PC-3 (cell line): ENCODE measurements around the gene CTNNA3. TPM values are rescaled to one million over a fixed set of nuclear protein-coding genes. Genes with fewer than 3 reads are reported as not detected.

Experiments
- ATAC-seq: fragments of 200-7000 bp; cut with Tn5 transposase; 2 replicates; pipeline ENCODE4 v1.9.1; 2020; ENCODE audit warnings: mild to moderate bottlenecking, moderate library complexity
- BruUV-seq: library from RNA; stranded (reverse); fragments of 400-500 nt; replicated peaks from 2 replicates; lab custom pipeline; 2021; lab: Mats Ljungman, UMichigan
- CTCF ChIA-PET: fragments of 300-600 bp; sonication (Branson Sonifier 250); formaldehyde crosslinking; loops from one replicate; lab custom pipeline; 2022; ENCODE audit warnings: antibody characterized with exemption; lab: Charles Lee
- POLR2A ChIA-PET: fragments of 300-600 bp; sonication (Branson Sonifier 250); formaldehyde crosslinking; loops from one replicate; lab custom pipeline; 2022; ENCODE audit warnings: antibody characterized with exemption; ENCODE audit not compliant: unreplicated experiment; lab: Charles Lee
- DNase-seq: peaks from one replicate; pipeline ENCODE4 v3.0.0-alpha.2; 2015
- H2AFZ ChIP-seq: fragments of 300-600 bp; sonication (generic); 2 replicates; pipeline ENCODE4 v1.6.0; 2016; ENCODE audit warnings: antibody characterized with exemption, low read length
- H3F3A ChIP-seq: fragments of 300-600 bp; sonication (generic); one replicate; pipeline ENCODE4 v1.6.0; 2017; ENCODE audit warnings: antibody characterized with exemption, low read length, control low read depth, mild to moderate bottlenecking; ENCODE audit not compliant: unreplicated experiment
- H3K27ac ChIP-seq: fragments of 300-600 bp; sonication (generic); 2 replicates; pipeline ENCODE4 v1.5.1; 2016; ENCODE audit warnings: mild to moderate bottlenecking, low read length
- H3K27me3 ChIP-seq: fragments of 300-600 bp; sonication (generic); 2 replicates; pipeline ENCODE4 v1.6.1; 2016; ENCODE audit warnings: low read length, mixed read lengths
- H3K36me3 ChIP-seq: fragments of 300-600 bp; sonication (generic); 2 replicates; pipeline ENCODE4 v1.6.1; 2016; ENCODE audit warnings: low read depth, mixed run types, low read length, mixed read lengths
- H3K4me1 ChIP-seq: fragments of 300-600 bp; sonication (generic); 2 replicates; pipeline ENCODE4 v1.5.1; 2016; ENCODE audit warnings: low read length; ENCODE audit not compliant: insufficient read depth
- H3K4me2 ChIP-seq: fragments of 300-600 bp; sonication (generic); 2 replicates; pipeline ENCODE4 v1.6.0; 2016; ENCODE audit warnings: low read length
- H3K4me3 ChIP-seq: fragments of 300-600 bp; sonication (generic); 2 replicates; pipeline ENCODE4 v1.5.1; 2016; ENCODE audit warnings: mild to moderate bottlenecking, low read length, mixed read lengths
- H3K79me2 ChIP-seq: fragments of 300-600 bp; sonication (generic); 2 replicates; pipeline ENCODE4 v1.6.1; 2017; ENCODE audit warnings: low read length, mixed read lengths
- H3K9ac ChIP-seq: fragments of 300-600 bp; sonication (generic); 2 replicates; pipeline ENCODE4 v1.6.0; 2016; ENCODE audit warnings: mild to moderate bottlenecking, low read length
- H3K9me2 ChIP-seq: fragments of 300-600 bp; sonication (generic); replicated peaks from 2 replicates; pipeline ENCODE4 v1.6.1; 2016; ENCODE audit warnings: mixed run types, low read length, mixed read lengths
- H3K9me3 ChIP-seq: fragments of 300-600 bp; sonication (generic); 2 replicates; pipeline ENCODE4 v1.6.1; 2016; ENCODE audit warnings: low read length, mixed read lengths
- H4K20me1 ChIP-seq: fragments of 300-600 bp; sonication (generic); 2 replicates; pipeline ENCODE4 v1.6.1; 2016; ENCODE audit warnings: low read length, mixed read lengths
- CTCF ChIP-seq: fragments of 300-600 bp; sonication (generic); conservative IDR thresholded peaks from 2 replicates; pipeline ENCODE4 v1.5.1; 2017; ENCODE audit warnings: antibody characterized with exemption, low read depth, mild to moderate bottlenecking, low read length
- EZH2 ChIP-seq: fragments of 300-600 bp; sonication (generic); IDR thresholded peaks from one replicate; pipeline ENCODE4 v1.6.1; 2017; ENCODE audit warnings: antibody characterized with exemption, mild to moderate bottlenecking, low read length; ENCODE audit not compliant: unreplicated experiment
- EZH2phosphoT487 ChIP-seq: fragments of 300-600 bp; sonication (generic); IDR thresholded peaks from 2 replicates; pipeline ENCODE4 v1.6.1; 2018; ENCODE audit warnings: mild to moderate bottlenecking, antibody characterized with exemption, low read length, borderline replicate concordance
- intact Hi-C: fragments of 100-400 bp; cut with micrococcal nuclease; formaldehyde crosslinking; loops from 2 replicates; pipeline ENCODE4 v1.9.0; 2023
- total RNA-seq: library from RNA; depleted of rRNA; stranded (reverse); fragments of >200 nt; gene quantifications from 2 replicates; pipeline ENCODE4 v1.2.3, GENCODE V29; 2014

The CTNNA3 gene
- total RNA-seq, 1 experiment from 2014 or later, result 1.9 TPM

GRCh38 chr10:66025186-66025585 is 1670.8 kb downstream of the CTNNA3 start:
- Histone ChIP-seq H3K9ac (no peak overlapping the region), H3K9me2 (no peaks in the 10 kb centered on the region), H3K9me3 (no peaks in the 10 kb centered on the region), H2AFZ (no peak overlapping the region), H3K4me1 (no peaks in the 10 kb centered on the region), H3K27me3 (no peaks in the 10 kb centered on the region), H3K36me3 (no peaks in the 10 kb centered on the region), H3K4me2 (no peak overlapping the region), H4K20me1 (no peaks in the 10 kb centered on the region), H3K79me2 (no peaks in the 10 kb centered on the region), H3K27ac (no peak overlapping the region), H3F3A (no peaks in the 10 kb centered on the region), H3K4me3 (no peak overlapping the region)
- BruUV-seq, result no TSS peak
- no peak for DNase-seq
- ATAC-seq, result no peak
- intact Hi-C loops, result no loop called here
- POLR2A ChIA-PET, result no interaction called here
- CTCF ChIA-PET, result no interaction called here
- TF ChIP-seq EZH2, result no peak
- no peak for TF ChIP-seq EZH2phosphoT487
- no peak for TF ChIP-seq CTCF

GRCh38 chr10:66021423-66021822 is 1674.6 kb downstream of the CTNNA3 start:
- H3K36me3 ChIP-seq, result no peaks in the 10 kb centered on the region
- DNase-seq (no peak), ATAC-seq (no peak)
- ChIA-PET CTCF (no interaction called here), POLR2A (no interaction called here)
- H3K9me2 ChIP-seq, result no peaks in the 10 kb centered on the region
- intact Hi-C loops, result no loop called here
- no peaks in the 10 kb centered on the region for H3K4me1 ChIP-seq
- no peak overlapping the region for H3K4me3 ChIP-seq
- no peaks in the 10 kb centered on the region for H3F3A ChIP-seq
- no peak overlapping the region for H3K9ac ChIP-seq
- no peaks in the 10 kb centered on the region for H3K79me2 ChIP-seq
- H3K4me2 ChIP-seq, result no peak overlapping the region
- no peaks in the 10 kb centered on the region for H3K27me3 ChIP-seq
- H3K9me3 ChIP-seq, result no peaks in the 10 kb centered on the region
- TF ChIP-seq CTCF, result no peak
- no peak for TF ChIP-seq EZH2phosphoT487
- TF ChIP-seq EZH2, result no peak
- no peak overlapping the region for H2AFZ ChIP-seq
- H3K27ac ChIP-seq, result no peak overlapping the region
- no peaks in the 10 kb centered on the region for H4K20me1 ChIP-seq
- BruUV-seq, result no TSS peak

GRCh38 chr10:66008221-66008620 is 1687.8 kb downstream of the CTNNA3 start:
- H3F3A ChIP-seq, result no peaks in the 10 kb centered on the region
- POLR2A ChIA-PET, result no interaction called here
- no peak for DNase-seq
- H3K9ac ChIP-seq, result no peak overlapping the region
- TF ChIP-seq EZH2, result no peak
- TF ChIP-seq EZH2phosphoT487, result no peak
- TF ChIP-seq CTCF, result no peak
- no peaks in the 10 kb centered on the region for H3K27me3 ChIP-seq
- CTCF ChIA-PET, result no interaction called here
- no TSS peak for BruUV-seq
- no peaks in the 10 kb centered on the region for H3K36me3 ChIP-seq
- no peak overlapping the region for H2AFZ ChIP-seq
- ATAC-seq, result no peak
- H3K4me1 ChIP-seq, result no peaks in the 10 kb centered on the region
- no peaks in the 10 kb centered on the region for H3K9me2 ChIP-seq
- H3K4me3 ChIP-seq, result no peak overlapping the region
- H3K27ac ChIP-seq, result no peak overlapping the region
- no peaks in the 10 kb centered on the region for H3K79me2 ChIP-seq
- H3K4me2 ChIP-seq, result no peak overlapping the region
- no peaks in the 10 kb centered on the region for H4K20me1 ChIP-seq
- H3K9me3 ChIP-seq, result no peaks in the 10 kb centered on the region
- intact Hi-C loops, result no loop called here
